ENCODE measurements around the gene PRR15L. TPM values are rescaled to one million over a fixed set of nuclear protein-coding genes. Genes with fewer than 3 reads are reported as not detected.

The PRR15L gene
- total and polyA plus RNA-seq, 2 donors (not counting 1 experiment from before 2014, with no cell fraction given), result not detected

DNA sequence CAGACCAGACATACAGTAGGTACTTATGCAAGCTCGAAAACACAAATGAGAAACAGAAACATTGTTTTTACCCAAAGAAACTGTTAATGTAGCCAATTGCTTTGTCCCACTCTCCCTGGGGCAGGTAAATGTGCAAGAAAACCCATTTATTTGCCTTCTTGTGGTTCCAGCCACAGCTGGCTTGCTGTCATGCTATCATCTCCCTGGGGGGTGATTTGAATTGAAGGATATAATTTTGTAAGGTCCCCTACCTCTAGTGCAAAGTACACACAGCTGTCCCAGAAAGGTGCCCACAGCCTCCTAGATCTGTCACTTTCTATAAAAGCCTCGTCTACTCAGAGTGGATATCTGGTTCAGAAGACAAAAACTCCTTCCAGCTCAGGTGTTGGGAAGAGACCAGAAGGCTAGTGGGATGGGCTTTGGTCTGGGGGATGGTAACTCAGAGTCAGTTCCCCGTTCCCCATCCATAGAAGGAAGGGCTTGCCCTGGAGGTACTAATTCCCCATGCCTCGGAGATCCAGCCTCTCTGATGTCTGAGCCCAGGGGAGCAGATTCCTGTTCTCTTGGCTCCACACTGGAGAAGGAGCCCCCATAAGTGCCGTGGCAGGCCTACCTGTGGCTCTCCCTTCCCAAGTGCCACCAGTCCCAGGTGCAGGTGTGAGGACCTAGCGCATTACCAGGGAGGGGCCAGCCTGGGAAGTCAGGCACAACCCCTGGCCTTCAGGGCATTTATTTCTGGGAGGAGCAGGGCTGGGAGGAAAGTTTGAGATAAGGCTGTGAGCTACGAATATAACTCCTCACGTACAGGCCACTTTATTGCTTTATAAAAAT lies 2.4 kb upstream of the PRR15L start:
- H3K9me3 ChIP-seq (ENCODE audit: control insufficient read depth, insufficient read depth, low read depth, low read length), result no peaks in the 10 kb centered on the region
- H3K4me2 ChIP-seq (ENCODE audit: extremely low read depth, insufficient read depth, low read length), result no peak overlapping the region
- no peak for DNase-seq (ENCODE audit: low read depth in 2 of 2)

DNA sequence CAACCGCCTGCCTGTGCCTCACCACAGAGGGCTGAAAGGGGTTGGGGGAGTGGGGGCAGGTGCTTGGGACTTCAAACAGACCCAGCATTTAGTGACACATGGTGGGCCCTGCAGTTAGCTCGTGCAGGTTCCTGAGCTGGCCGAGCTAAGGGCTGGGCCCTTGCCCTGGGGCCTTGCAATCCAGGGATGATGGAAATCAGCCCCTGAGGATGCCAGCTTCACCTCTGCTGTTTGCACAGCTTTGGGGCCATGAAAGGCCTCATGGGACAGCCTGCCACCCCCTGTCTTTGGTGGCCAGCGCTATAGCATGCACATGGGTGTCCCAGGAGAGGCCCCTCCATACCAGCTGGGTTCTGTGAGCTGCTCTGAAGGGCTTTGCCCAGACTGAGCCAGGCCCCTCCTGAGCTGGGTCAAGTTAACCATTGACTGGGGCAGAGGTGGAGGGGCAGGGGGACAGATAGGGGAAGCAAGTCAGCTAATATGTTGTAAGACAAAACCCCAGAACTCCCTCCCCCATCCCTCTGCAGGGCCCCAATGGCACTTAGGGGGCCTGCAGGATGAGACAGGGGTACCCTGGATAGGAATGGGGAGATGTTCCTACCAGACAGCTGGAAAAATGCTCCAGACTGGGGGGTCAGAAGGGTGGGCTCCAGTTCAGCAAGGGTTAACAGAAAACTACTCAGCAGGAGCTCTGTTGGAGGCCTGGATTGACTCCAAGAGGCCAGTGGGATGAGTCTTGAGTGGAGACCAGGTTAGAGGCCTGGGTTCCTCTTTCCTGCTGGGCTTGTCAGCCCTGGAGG lies 692 bp downstream of the PRR15L start:
- no peak for TF ChIP-seq EZH2 (IDR thresholded peaks at IDR 0.05; ENCODE audit: low read length, missing control alignments)
- TF ChIP-seq, protein P1, sequence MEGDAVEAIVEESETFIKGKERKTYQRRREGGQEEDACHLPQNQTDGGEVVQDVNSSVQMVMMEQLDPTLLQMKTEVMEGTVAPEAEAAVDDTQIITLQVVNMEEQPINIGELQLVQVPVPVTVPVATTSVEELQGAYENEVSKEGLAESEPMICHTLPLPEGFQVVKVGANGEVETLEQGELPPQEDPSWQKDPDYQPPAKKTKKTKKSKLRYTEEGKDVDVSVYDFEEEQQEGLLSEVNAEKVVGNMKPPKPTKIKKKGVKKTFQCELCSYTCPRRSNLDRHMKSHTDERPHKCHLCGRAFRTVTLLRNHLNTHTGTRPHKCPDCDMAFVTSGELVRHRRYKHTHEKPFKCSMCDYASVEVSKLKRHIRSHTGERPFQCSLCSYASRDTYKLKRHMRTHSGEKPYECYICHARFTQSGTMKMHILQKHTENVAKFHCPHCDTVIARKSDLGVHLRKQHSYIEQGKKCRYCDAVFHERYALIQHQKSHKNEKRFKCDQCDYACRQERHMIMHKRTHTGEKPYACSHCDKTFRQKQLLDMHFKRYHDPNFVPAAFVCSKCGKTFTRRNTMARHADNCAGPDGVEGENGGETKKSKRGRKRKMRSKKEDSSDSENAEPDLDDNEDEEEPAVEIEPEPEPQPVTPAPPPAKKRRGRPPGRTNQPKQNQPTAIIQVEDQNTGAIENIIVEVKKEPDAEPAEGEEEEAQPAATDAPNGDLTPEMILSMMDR (conservative IDR thresholded peaks at IDR 0.05 in 1 of 2, IDR thresholded peaks at IDR 0.05 in 1 of 2; ENCODE audit: low read depth in 1 of 2, low read length in 2 of 2), result no peak
- Histone ChIP-seq H3K4me3 (replicated peaks in 1 of 4; ENCODE audit: control extremely low read depth in 1 of 4, insufficient read depth in 1 of 4, low read depth in 3 of 4, low read length in 4 of 4) (no peak overlapping the region), H3K27ac (ENCODE audit: insufficient read depth, low read length) (no peak overlapping the region), H3K4me2 (ENCODE audit: extremely low read depth, insufficient read depth, low read length) (no peak overlapping the region), H3K27me3 (ENCODE audit: control insufficient read depth, insufficient read depth, low read length) (peaks cover 12% of the 10 kb centered on the region), H3K9me3 (ENCODE audit: control insufficient read depth, insufficient read depth, low read depth, low read length) (no peaks in the 10 kb centered on the region), H3K9ac (ENCODE audit: insufficient read depth, low read length) (no peak overlapping the region), H3K4me1 (ENCODE audit: control insufficient read depth, extremely low read depth, insufficient read depth, low read length) (no peaks in the 10 kb centered on the region), H3K79me2 (ENCODE audit: control insufficient read depth, insufficient read depth, low read length) (no peaks in the 10 kb centered on the region), H2AFZ (ENCODE audit: low read length) (no peak overlapping the region), H4K20me1 (ENCODE audit: control insufficient read depth, extremely low read depth, insufficient read depth, low read length) (no peaks in the 10 kb centered on the region), H3K36me3 (ENCODE audit: control insufficient read depth, insufficient read depth, low read length) (peaks cover 2% of the 10 kb centered on the region)
- no peak for DNase-seq (ENCODE audit: low read depth in 2 of 2)

More for the DNA sequence above, 2.4 kb upstream of the PRR15L start:
- Histone ChIP-seq H3K9ac (ENCODE audit: insufficient read depth, low read length) (no peak overlapping the region), H3K79me2 (ENCODE audit: control insufficient read depth, insufficient read depth, low read length) (no peaks in the 10 kb centered on the region), H3K4me1 (ENCODE audit: control insufficient read depth, extremely low read depth, insufficient read depth, low read length) (no peaks in the 10 kb centered on the region), H3K27me3 (ENCODE audit: control insufficient read depth, insufficient read depth, low read length) (peaks cover 12% of the 10 kb centered on the region), H3K36me3 (ENCODE audit: control insufficient read depth, insufficient read depth, low read length) (no peaks in the 10 kb centered on the region), H4K20me1 (ENCODE audit: control insufficient read depth, extremely low read depth, insufficient read depth, low read length) (no peaks in the 10 kb centered on the region), H3K4me3 (replicated peaks in 1 of 4; ENCODE audit: control extremely low read depth in 1 of 4, insufficient read depth in 1 of 4, low read depth in 3 of 4, low read length in 4 of 4) (no peak overlapping the region), H3K27ac (ENCODE audit: insufficient read depth, low read length) (no peak overlapping the region), H2AFZ (ENCODE audit: low read length) (no peak overlapping the region)
- TF ChIP-seq EZH2 (IDR thresholded peaks at IDR 0.05; ENCODE audit: low read length, missing control alignments), result no peak
- TF ChIP-seq, protein P1 (conservative IDR thresholded peaks at IDR 0.05 in 1 of 2, IDR thresholded peaks at IDR 0.05 in 1 of 2; ENCODE audit: low read depth in 1 of 2, low read length in 2 of 2), result no peak
